Tibial nerve (tissue), 4 donors: ENCODE data around the gene RAP1A. TPM values are rescaled to one million over a fixed set of nuclear protein-coding genes. Genes with fewer than 3 reads are reported as not detected.
A peak's percentile ranks its signal among the peaks of the same experiment; 100 is the strongest.

Experiments
- DNase-seq, 2 donors: peaks; one replicate each; pipeline ENCODE4 v3.0.0-alpha.2; 2019; ENCODE audit warnings: low spot score in 2 of 2
- H3K27ac ChIP-seq, 4 donors: fragments of 200-600 bp; sonication (generic) in 3 of 4; one replicate each; pipeline ENCODE4 v1.5.1; 2017 to 2019; ENCODE audit warnings: mild to moderate bottlenecking in 1 of 4
- H3K27me3 ChIP-seq, 2 donors: fragments of 200-600 bp; sonication (generic) in 1 of 2; one replicate each; pipeline versions ENCODE4 v1.5.1 to v1.6.0; 2017 to 2019
- H3K36me3 ChIP-seq, 3 donors: fragments of 200-600 bp; sonication (generic); one replicate each; pipeline ENCODE4 v1.5.1; 2018 to 2019
- H3K4me1 ChIP-seq, 4 donors: fragments of 200-600 bp; sonication (generic) in 3 of 4; one replicate each; pipeline ENCODE4 v1.5.1; 2017 to 2019
- H3K4me3 ChIP-seq, 4 donors: fragments of 200-600 bp; sonication (generic) in 3 of 4; one replicate each; pipeline ENCODE4 v1.5.1; 2017 to 2019; ENCODE audit warnings: mild to moderate bottlenecking in 1 of 4, moderate library complexity in 1 of 4
- H3K9me3 ChIP-seq, 4 donors: fragments of 200-600 bp; sonication (generic) in 3 of 4; one replicate each; pipeline ENCODE4 v1.5.1; 2017 to 2019
- EP300 ChIP-seq, 2 donors: sonication (generic); formaldehyde crosslinking; IDR thresholded peaks; one replicate each; pipeline ENCODE4 v1.6.1; 2017; ENCODE audit warnings: antibody characterized with exemption in 2 of 2, mild to moderate bottlenecking in 1 of 2
- POLR2A ChIP-seq, 2 donors: fragments of 450-650 bp; IDR thresholded peaks; one replicate each; pipeline ENCODE4 v1.6.1; 2017; ENCODE audit warnings: antibody characterized with exemption in 2 of 2, mild to moderate bottlenecking in 2 of 2, moderate library complexity in 2 of 2
- WGBS, 2 donors: methylation state at CpG; one replicate each; pipeline ENCODE4 v1.1.5; 2018; 5-methylcytosine and 5-hydroxymethylcytosine counted together
- total RNA-seq, 4 donors: library from RNA; depleted of rRNA; stranded (reverse); fragments of >200 nt; gene quantifications; one replicate each; pipeline ENCODE4 v1.1.0, GENCODE V29; 2016
- TF ChIP-seq, protein P1 (sequence below), 5 experiments: fragments of 200-600 bp in 3 of 5; fragments of 450-650 bp in 2 of 5; sonication (generic) in 3 of 5; IDR thresholded peaks; one replicate each; pipeline ENCODE4 v1.5.1; 2016 to 2019; ENCODE audit warnings: antibody characterized with exemption in 5 of 5, mild to moderate bottlenecking in 3 of 5, moderate library complexity in 2 of 5

Gene RAP1A
- total RNA-seq, result 10 to 100 TPM; 45.5 to 48.7 (median 46.8) TPM

GRCh38 chr1:111619635-111620440 is at the start of gene RAP1A:
Gene RAP1A, plus strand, starts transcription at chr1:111619789. Its CDS starts 71,572 bp downstream, at chr1:111691361.
- no peaks in the 10 kb centered on the region for H3K9me3 ChIP-seq
- WGBS, 2 donors, result 0% methylated on average over 32 to 79 of the region's 79 CpGs
- peak within 1 kb of the TSS; percentile 70 to 95 (median 82) for H3K4me3 ChIP-seq
- peak within 1 kb of the TSS; percentile 94 to 99 (median 96) for H3K27ac ChIP-seq
- TF ChIP-seq EP300 (IDR thresholded peaks at IDR 0.05) (peak; percentile 22 to 84), POLR2A (IDR thresholded peaks at IDR 0.05) (peak; percentile 57 to 79)
- TF ChIP-seq, protein P1, sequence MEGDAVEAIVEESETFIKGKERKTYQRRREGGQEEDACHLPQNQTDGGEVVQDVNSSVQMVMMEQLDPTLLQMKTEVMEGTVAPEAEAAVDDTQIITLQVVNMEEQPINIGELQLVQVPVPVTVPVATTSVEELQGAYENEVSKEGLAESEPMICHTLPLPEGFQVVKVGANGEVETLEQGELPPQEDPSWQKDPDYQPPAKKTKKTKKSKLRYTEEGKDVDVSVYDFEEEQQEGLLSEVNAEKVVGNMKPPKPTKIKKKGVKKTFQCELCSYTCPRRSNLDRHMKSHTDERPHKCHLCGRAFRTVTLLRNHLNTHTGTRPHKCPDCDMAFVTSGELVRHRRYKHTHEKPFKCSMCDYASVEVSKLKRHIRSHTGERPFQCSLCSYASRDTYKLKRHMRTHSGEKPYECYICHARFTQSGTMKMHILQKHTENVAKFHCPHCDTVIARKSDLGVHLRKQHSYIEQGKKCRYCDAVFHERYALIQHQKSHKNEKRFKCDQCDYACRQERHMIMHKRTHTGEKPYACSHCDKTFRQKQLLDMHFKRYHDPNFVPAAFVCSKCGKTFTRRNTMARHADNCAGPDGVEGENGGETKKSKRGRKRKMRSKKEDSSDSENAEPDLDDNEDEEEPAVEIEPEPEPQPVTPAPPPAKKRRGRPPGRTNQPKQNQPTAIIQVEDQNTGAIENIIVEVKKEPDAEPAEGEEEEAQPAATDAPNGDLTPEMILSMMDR (IDR thresholded peaks at IDR 0.05), result peak in 1 of 5 experiments; percentile 26
- no peaks in the 10 kb centered on the region for H3K27me3 ChIP-seq
- DNase-seq, result peak; percentile 96
- peaks cover 0 to 53% (median 33%) of the 10 kb centered on the region in 4 donors for H3K4me1 ChIP-seq
- no peaks in the 10 kb centered on the region for H3K36me3 ChIP-seq

DNA sequence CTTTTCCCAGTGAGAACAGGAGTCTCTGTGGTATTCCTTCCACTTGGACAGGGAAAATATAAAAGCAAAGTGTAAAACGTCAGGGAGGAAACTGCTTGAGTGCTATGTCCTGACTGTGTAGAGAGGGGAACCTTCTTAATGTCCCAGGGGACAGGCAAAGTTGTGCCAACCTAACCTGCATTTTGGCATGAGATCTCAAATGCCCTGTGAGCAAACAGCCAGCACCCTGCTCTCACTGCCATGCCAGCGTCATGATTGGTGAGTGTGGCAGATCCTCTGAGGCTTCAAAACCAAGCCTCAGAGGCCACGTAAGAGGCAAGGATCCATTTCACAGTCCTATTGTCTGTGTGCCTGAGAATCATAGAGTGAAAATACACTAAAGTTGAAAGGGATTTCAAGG is 49.7 kb upstream of the RAP1A start:
- Histone ChIP-seq H3K4me1 (peaks cover 0 to 14% (median 10%) of the 10 kb centered on the region in 4 donors), H3K9me3 (no peaks in the 10 kb centered on the region), H3K27ac (no peak overlapping the region), H3K27me3 (no peaks in the 10 kb centered on the region), H3K36me3 (no peaks in the 10 kb centered on the region), H3K4me3 (no peak overlapping the region)
- WGBS, 2 donors, result 63 to 69% methylated on average over 3 of the region's 3 CpGs
- TF ChIP-seq POLR2A (IDR thresholded peaks at IDR 0.05) (no peak), EP300 (IDR thresholded peaks at IDR 0.05) (no peak)
- TF ChIP-seq, protein P1 (IDR thresholded peaks at IDR 0.05), result no peak
- no peak for DNase-seq

DNA sequence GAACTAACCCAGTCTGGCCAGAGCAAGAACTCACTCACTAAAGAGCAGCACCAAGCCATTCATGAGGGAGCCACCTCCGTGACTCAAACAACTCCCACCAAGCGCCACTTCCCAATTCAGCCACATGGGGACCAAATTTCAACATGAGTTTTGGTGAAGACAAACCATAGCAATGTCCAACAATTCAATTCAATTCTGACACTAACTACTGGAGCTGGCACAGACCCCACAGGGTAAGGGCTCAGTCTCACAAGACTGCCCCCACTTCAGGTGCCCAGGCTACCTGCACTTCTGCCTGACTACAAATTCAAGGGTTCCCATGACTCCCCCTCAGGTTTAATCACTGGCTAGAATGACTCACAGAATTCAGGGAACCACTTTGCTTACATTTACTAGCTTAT is 48.8 kb upstream of the RAP1A start:
- H3K4me1 ChIP-seq, result peaks cover 0 to 14% (median 10%) of the 10 kb centered on the region in 4 donors
- no peaks in the 10 kb centered on the region for H3K36me3 ChIP-seq
- H3K27ac ChIP-seq, result no peak overlapping the region
- no peak overlapping the region for H3K4me3 ChIP-seq
- DNase-seq, result no peak
- 70 to 84% methylated on average over 2 of the region's 2 CpGs for WGBS, 2 donors
- no peaks in the 10 kb centered on the region for H3K9me3 ChIP-seq
- H3K27me3 ChIP-seq, result no peaks in the 10 kb centered on the region
- TF ChIP-seq EP300 (IDR thresholded peaks at IDR 0.05), result no peak
- TF ChIP-seq, protein P1 (IDR thresholded peaks at IDR 0.05), result peak in 2 of 5 experiments; percentile 28 to 29
- no peak for TF ChIP-seq POLR2A (IDR thresholded peaks at IDR 0.05)

DNA sequence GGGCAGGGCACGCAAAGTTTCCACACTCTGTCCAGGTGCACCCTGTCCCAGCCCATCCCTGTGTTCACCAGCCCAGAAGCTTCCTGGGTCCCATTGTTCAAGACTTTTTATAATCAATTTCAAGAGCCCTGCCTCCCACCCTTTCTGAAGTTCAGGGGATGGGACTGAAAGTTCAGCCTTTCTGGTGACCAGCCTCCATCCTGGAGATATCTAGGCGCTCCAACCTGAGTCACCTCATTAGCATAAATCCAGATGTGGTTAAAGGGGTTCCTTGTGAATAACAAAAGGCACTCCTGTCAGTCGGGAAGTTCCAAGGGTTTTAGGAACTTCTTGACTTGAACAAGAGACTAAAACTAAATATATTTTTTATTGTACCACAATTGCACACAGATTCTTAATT is 48.4 kb upstream of the RAP1A start:
- 73 to 86% methylated on average over 3 of the region's 3 CpGs for WGBS, 2 donors
- no peak for TF ChIP-seq POLR2A (IDR thresholded peaks at IDR 0.05)
- TF ChIP-seq, protein P1 (IDR thresholded peaks at IDR 0.05), result no peak
- no peak for TF ChIP-seq EP300 (IDR thresholded peaks at IDR 0.05)
- Histone ChIP-seq H3K27me3 (no peaks in the 10 kb centered on the region), H3K4me1 (peaks cover 0 to 14% (median 10%) of the 10 kb centered on the region in 4 donors), H3K4me3 (no peak overlapping the region), H3K27ac (no peak overlapping the region), H3K9me3 (no peaks in the 10 kb centered on the region), H3K36me3 (no peaks in the 10 kb centered on the region)
- no peak for DNase-seq

GRCh38 chr1:111571987-111572386 is 47.6 kb upstream of the RAP1A start:
- no peak for TF ChIP-seq POLR2A (IDR thresholded peaks at IDR 0.05)
- no peak for TF ChIP-seq EP300 (IDR thresholded peaks at IDR 0.05)
- TF ChIP-seq, protein P1 (IDR thresholded peaks at IDR 0.05), result no peak
- no peak overlapping the region for H3K27ac ChIP-seq
- 28 to 29% methylated on average over 2 of the region's 2 CpGs for WGBS, 2 donors
- H3K4me3 ChIP-seq, result no peak overlapping the region
- no peaks in the 10 kb centered on the region for H3K36me3 ChIP-seq
- no peak for DNase-seq
- no peaks in the 10 kb centered on the region for H3K9me3 ChIP-seq
- H3K4me1 ChIP-seq, result peaks cover 0 to 14% (median 10%) of the 10 kb centered on the region in 4 donors
- no peaks in the 10 kb centered on the region for H3K27me3 ChIP-seq
